Panc1 (cell line): ENCODE results near the gene SPATA20. TPM values are rescaled to one million over a fixed set of nuclear protein-coding genes. Genes with fewer than 3 reads are reported as not detected.

Experiments used
- ATAC-seq: fragments of 200-7000 bp; cut with Tn5 transposase; 2 replicates; pipeline ENCODE4 v1.9.1; 2020; ENCODE audit warnings: mild to moderate bottlenecking, moderate library complexity
- BruUV-seq: library from RNA; stranded (reverse); fragments of 400-500 nt; replicated peaks from 2 replicates; lab custom pipeline; 2021; lab: Mats Ljungman, UMichigan
- CTCF ChIA-PET: fragments of 300-600 bp; sonication (Branson Sonifier 250); formaldehyde crosslinking; loops from one replicate; lab custom pipeline; 2022; ENCODE audit warnings: antibody characterized with exemption; lab: Charles Lee
- POLR2A ChIA-PET: fragments of 300-600 bp; sonication (Branson Sonifier 250); formaldehyde crosslinking; loops from one replicate; lab custom pipeline; 2022; ENCODE audit warnings: antibody characterized with exemption; lab: Charles Lee
- DNase-seq: peaks from one replicate; pipeline ENCODE4 v3.0.0-alpha.2; 2010; ENCODE audit warnings: low read depth, low spot score
- H3K27ac ChIP-seq: 2 replicates; pipeline ENCODE4 v1.5.1; 2011; ENCODE audit warnings: mild to moderate bottlenecking, low read length, inconsistent platforms
- H3K27me3 ChIP-seq: fragments of 200-500 bp; sonication (Bioruptor generic); 2 replicates; pipeline ENCODE4 v1.6.0; 2014; ENCODE audit warnings: low read length, inconsistent platforms; ENCODE audit not compliant: control insufficient read depth, insufficient read depth
- H3K36me3 ChIP-seq: fragments of 200-500 bp; sonication (Bioruptor generic); 2 replicates; pipeline ENCODE4 v1.5.1; 2014; ENCODE audit warnings: inconsistent platforms, mild to moderate bottlenecking, low read length, moderate library complexity; ENCODE audit not compliant: control insufficient read depth, insufficient read depth
- H3K4me1 ChIP-seq: 2 replicates; pipeline ENCODE4 v1.5.1; 2011; ENCODE audit warnings: inconsistent platforms, mild to moderate bottlenecking, low read length, moderate library complexity; ENCODE audit not compliant: control insufficient read depth, insufficient read depth
- H3K4me3 ChIP-seq, 2 experiments: 2 replicates each; pipeline ENCODE4 v1.5.1; 2011 to 2012; ENCODE audit warnings: low read depth in 2 of 2, low read length in 2 of 2, mild to moderate bottlenecking in 2 of 2, inconsistent platforms in 1 of 2, moderate library complexity in 1 of 2
- H3K9me3 ChIP-seq: fragments of 200-500 bp; sonication (Bioruptor generic); 2 replicates; pipeline ENCODE4 v1.5.1; 2014; ENCODE audit warnings: low read depth, mild to moderate bottlenecking, inconsistent platforms, low read length, moderate library complexity; ENCODE audit not compliant: control insufficient read depth, insufficient read depth
- POLR2AphosphoS5 ChIP-seq: IDR thresholded peaks from 2 replicates; pipeline ENCODE4 v1.6.1; 2012; ENCODE audit warnings: mild to moderate bottlenecking, low read depth, low read length, moderate library complexity
- REST ChIP-seq, 2 experiments: IDR thresholded peaks; 2 replicates each; pipeline ENCODE4 v1.6.1; 2011 to 2012; ENCODE audit warnings: low read depth in 2 of 2, control low read depth in 1 of 2, low read length in 1 of 2, mild to moderate bottlenecking in 1 of 2, moderate library complexity in 1 of 2; ENCODE audit not compliant: insufficient read depth in 1 of 2
- SIN3A ChIP-seq: IDR thresholded peaks from 2 replicates; pipeline ENCODE4 v1.6.1; 2012; ENCODE audit warnings: low read depth, mild to moderate bottlenecking, low read length, moderate library complexity, borderline replicate concordance; ENCODE audit not compliant: insufficient read depth
- TCF7L2 ChIP-seq: IDR thresholded peaks from 2 replicates; pipeline ENCODE4 v1.6.1; 2011; ENCODE audit warnings: mild to moderate bottlenecking, low read depth, low read length, inconsistent platforms
- in situ Hi-C: cut with HindIII; loops from 2 replicates; pipeline ENCODE4 v1.10.0; 2016; ENCODE audit warnings: low sequenced_read_pairs, low pct_unique_long_range_greater_than_20kb
- intact Hi-C: fragments of 100-400 bp; cut with micrococcal nuclease; formaldehyde crosslinking; loops from one replicate; pipeline ENCODE4 v1.10.0; 2022; ENCODE audit not compliant: unreplicated experiment
- total RNA-seq: library from RNA; stranded (reverse); gene quantifications from one replicate; pipeline ENCODE4 v1.2.1, GENCODE V29; 2021; ENCODE audit not compliant: unreplicated experiment
- TF ChIP-seq, protein P1 (sequence below): fragments of 450-650 bp; IDR thresholded peaks from 2 replicates; pipeline ENCODE4 v1.5.1; 2017; ENCODE audit warnings: mild to moderate bottlenecking

SPATA20 gene
- total RNA-seq, 1 experiment from 2014 or later = 82.2 TPM

DNA sequence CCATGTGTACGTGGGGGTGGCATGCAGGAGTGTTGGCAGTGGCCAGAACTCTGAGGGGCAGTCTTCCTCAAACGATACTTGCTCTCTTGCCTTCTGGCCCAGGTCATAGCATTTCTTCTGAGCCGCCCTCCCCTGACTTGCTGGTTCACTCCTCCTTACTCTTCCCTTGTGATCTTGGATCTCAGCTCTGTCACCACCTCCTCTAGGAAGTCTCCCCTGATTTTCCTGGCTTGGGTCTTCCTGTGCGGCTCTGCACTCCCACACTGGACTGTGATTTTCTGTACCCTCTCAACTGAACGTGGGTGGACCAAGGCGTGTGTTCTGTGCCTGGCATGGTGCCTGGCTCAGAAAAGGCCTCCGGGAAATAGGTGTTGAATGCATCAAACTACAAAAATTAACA, 11.6 kb upstream of the SPATA20 start:
- no peaks in the 10 kb centered on the region for H3K9me3 ChIP-seq
- no peak for DNase-seq
- POLR2A ChIA-PET = no interaction called here
- H3K4me3 ChIP-seq = no peak overlapping the region
- in situ Hi-C loops = no loop called here
- H3K36me3 ChIP-seq = no peaks in the 10 kb centered on the region; the same call in 1 of the 2 replicates
- H3K27me3 ChIP-seq = no peaks in the 10 kb centered on the region
- ATAC-seq = no peak
- TF ChIP-seq, protein P1, sequence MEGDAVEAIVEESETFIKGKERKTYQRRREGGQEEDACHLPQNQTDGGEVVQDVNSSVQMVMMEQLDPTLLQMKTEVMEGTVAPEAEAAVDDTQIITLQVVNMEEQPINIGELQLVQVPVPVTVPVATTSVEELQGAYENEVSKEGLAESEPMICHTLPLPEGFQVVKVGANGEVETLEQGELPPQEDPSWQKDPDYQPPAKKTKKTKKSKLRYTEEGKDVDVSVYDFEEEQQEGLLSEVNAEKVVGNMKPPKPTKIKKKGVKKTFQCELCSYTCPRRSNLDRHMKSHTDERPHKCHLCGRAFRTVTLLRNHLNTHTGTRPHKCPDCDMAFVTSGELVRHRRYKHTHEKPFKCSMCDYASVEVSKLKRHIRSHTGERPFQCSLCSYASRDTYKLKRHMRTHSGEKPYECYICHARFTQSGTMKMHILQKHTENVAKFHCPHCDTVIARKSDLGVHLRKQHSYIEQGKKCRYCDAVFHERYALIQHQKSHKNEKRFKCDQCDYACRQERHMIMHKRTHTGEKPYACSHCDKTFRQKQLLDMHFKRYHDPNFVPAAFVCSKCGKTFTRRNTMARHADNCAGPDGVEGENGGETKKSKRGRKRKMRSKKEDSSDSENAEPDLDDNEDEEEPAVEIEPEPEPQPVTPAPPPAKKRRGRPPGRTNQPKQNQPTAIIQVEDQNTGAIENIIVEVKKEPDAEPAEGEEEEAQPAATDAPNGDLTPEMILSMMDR = no peak
- no peak for TF ChIP-seq REST (IDR thresholded peaks at IDR 0.05; ENCODE audit: insufficient read depth in 1 of 2, low read depth in 2 of 2, low read length in 1 of 2)
- no peak for TF ChIP-seq SIN3A
- no peak for TF ChIP-seq TCF7L2
- TF ChIP-seq POLR2AphosphoS5 = no peak
- intact Hi-C loops = no loop called here
- CTCF ChIA-PET = no interaction called here
- H3K27ac ChIP-seq = no peak overlapping the region
- peaks cover 41% of the 10 kb centered on the region for H3K4me1 ChIP-seq
- no TSS peak for BruUV-seq

DNA sequence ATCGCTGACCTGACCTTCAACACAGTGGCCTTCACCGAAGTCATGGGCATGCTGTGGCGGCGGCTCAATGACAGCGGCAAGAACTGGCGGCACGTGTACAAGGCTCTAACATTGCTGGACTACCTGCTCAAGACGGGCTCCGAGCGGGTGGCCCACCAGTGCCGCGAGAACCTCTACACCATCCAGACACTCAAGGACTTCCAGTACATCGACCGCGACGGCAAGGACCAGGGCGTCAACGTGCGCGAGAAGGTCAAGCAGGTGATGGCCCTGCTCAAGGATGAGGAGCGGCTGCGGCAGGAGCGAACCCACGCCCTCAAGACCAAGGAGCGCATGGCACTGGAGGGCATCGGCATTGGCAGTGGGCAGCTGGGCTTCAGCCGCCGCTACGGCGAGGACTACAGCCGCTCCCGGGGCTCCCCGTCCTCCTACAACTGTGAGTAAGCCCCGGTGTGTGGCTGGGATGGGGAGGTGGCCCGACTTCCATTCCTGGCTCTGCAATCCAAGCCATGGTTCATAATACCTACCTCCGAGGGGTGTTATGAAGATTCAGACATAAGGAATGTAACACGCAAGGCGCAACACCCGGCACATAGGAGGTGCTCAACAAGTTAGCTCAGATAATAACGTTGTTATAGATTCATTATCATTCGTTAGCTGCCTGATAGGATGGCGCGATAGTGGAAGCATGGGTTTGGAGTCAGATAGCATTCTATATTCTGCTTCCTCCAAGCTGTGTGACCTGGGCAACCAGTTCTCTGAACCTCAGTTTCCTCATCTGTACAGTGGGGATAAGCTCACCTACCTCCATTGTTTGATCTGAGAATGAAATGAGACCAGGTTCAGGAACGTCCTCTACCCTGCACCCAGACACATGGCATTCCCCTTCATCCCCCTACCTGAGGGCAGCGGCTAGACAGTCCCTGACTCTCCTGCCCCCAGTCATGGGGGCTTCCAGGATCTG, 10.0 kb upstream of the SPATA20 start:
- TF ChIP-seq TCF7L2 (no peak), REST (IDR thresholded peaks at IDR 0.05; ENCODE audit: insufficient read depth in 1 of 2, low read depth in 2 of 2, low read length in 1 of 2) (no peak), SIN3A (no peak), POLR2AphosphoS5 (no peak)
- TF ChIP-seq, protein P1 = no peak
- H3K4me3 ChIP-seq = no peak overlapping the region
- POLR2A ChIA-PET = no interaction called here
- in situ Hi-C loops (no loop called here), intact Hi-C loops (no loop called here)
- no peak for DNase-seq
- H3K27me3 ChIP-seq = no peaks in the 10 kb centered on the region
- H3K9me3 ChIP-seq = no peaks in the 10 kb centered on the region
- peaks cover 53% of the 10 kb centered on the region for H3K4me1 ChIP-seq
- H3K36me3 ChIP-seq = no peaks in the 10 kb centered on the region; the same call in 1 of the 2 replicates
- ATAC-seq = no peak
- no TSS peak for BruUV-seq
- CTCF ChIA-PET = no interaction called here
- H3K27ac ChIP-seq = no peak overlapping the region
